Measurements from ENCODE around the gene ZBTB11. TPM values are rescaled to one million over a fixed set of nuclear protein-coding genes. Genes with fewer than 3 reads are reported as not detected.
"Not testable (repeated sequence)": the region's sequence is repeated elsewhere in the genome, so short reads cannot be mapped to it uniquely, and the experiment has no call there.

Gene ZBTB11
- total and polyA plus RNA-seq, 9 of the 15 experiments (the other 6 are each of a cell fraction or from before 2014, with no cell fraction given) = 6.2 to 31.9 (median 21.4) TPM

DNA sequence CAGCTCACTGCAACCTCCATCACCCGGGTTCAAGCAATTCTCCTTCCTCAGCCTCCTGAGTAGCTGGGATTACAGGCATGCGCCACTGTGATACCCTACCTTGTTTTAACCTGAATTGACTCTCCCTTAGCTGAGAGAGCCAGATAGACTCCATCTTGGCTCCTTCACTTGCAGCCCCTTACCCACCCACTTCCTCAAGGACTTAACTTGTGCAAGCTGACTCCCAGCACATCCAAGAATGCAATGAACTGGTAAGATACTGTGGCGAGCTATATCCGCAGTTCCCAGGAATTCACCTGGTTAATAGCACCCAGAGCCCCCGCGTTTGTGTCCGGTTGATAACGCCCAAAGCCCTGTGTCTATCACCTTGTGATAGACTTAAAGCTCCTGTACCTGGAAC lies 45.0 kb downstream of the ZBTB11 start (continued):
- TF ChIP-seq SMAD3 (CRISPR knock-in tag; conservative IDR thresholded peaks at IDR 0.05) = 0 out of 2 replicates have a peak, but pooled peaks have one; percentile 44
- 0 out of 2 replicates have a peak, but pooled peaks have one; percentile 18 for TF ChIP-seq SMARCA4 (IDR thresholded peaks at IDR 0.05)
- peak; percentile 75 for TF ChIP-seq ARID1B (IDR thresholded peaks at IDR 0.05)
- TF ChIP-seq JUND (IDR thresholded peaks at IDR 0.05; ENCODE audit: borderline replicate concordance, low read depth, low read length) = not testable (repeated sequence)
- peak; percentile 56; the same call in 1 of the 3 replicates for TF ChIP-seq JUND (tag; IDR thresholded peaks at IDR 0.05; ENCODE audit: borderline replicate concordance, low read depth, low read length)
- TF ChIP-seq TCFL5 (CRISPR knock-in tag; conservative IDR thresholded peaks at IDR 0.05) = 0 out of 2 replicates have a peak, but pooled peaks have one; percentile 41
- peak in 1 of 2 experiments; percentile 76; a peak in 2 of 4 replicates for TF ChIP-seq MAZ (CRISPR knock-in tag; conservative IDR thresholded peaks at IDR 0.05 in 1 of 2, IDR thresholded peaks at IDR 0.05 in 1 of 2)
- TF ChIP-seq, protein P1, sequence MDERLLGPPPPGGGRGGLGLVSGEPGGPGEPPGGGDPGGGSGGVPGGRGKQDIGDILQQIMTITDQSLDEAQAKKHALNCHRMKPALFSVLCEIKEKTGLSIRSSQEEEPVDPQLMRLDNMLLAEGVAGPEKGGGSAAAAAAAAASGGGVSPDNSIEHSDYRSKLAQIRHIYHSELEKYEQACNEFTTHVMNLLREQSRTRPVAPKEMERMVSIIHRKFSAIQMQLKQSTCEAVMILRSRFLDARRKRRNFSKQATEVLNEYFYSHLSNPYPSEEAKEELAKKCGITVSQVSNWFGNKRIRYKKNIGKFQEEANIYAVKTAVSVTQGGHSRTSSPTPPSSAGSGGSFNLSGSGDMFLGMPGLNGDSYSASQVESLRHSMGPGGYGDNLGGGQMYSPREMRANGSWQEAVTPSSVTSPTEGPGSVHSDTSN (CRISPR knock-in tag; IDR thresholded peaks at IDR 0.05; ENCODE audit: low read depth) = not testable (repeated sequence)
- TF ChIP-seq, protein P1 (tag; conservative IDR thresholded peaks at IDR 0.05; ENCODE audit: low read depth) = 0 out of 2 replicates have a peak, but pooled peaks have one; percentile 26
- TF ChIP-seq ZNF41 (CRISPR knock-in tag; conservative IDR thresholded peaks at IDR 0.05) = 0 out of 2 replicates have a peak, but pooled peaks have one; percentile 56
- peak; percentile 58 for TF ChIP-seq TAL1 (IDR thresholded peaks at IDR 0.05)
- peak; percentile 77; the same call in 1 of the 2 replicates for TF ChIP-seq ERF (CRISPR knock-in tag; IDR thresholded peaks at IDR 0.05)
- TF ChIP-seq RHOXF2B (CRISPR knock-in tag; conservative IDR thresholded peaks at IDR 0.05) = peak; percentile 84; the same call in 1 of the 2 replicates

Data from K562 (cell line).